Panc1 (cell line): ENCODE results near the gene LRRC27. TPM values are rescaled to one million over a fixed set of nuclear protein-coding genes. Genes with fewer than 3 reads are reported as not detected.

ENCODE experiments used
- ATAC-seq: fragments of 200-7000 bp; cut with Tn5 transposase; 2 replicates; pipeline ENCODE4 v1.9.1; 2020; ENCODE audit warnings: mild to moderate bottlenecking, moderate library complexity
- Bru-seq: library from RNA; stranded (reverse); fragments of 400-500 nt; gene quantifications from one replicate; lab custom pipeline; 2021; lab: Mats Ljungman, UMichigan
- BruChase-seq, 2 experiments: library from RNA; stranded (reverse); fragments of 400-500 nt; gene quantifications; one replicate each; lab custom pipeline; 2021; lab: Mats Ljungman, UMichigan
- BruUV-seq: library from RNA; stranded (reverse); fragments of 400-500 nt; replicated peaks from 2 replicates; lab custom pipeline; 2021; lab: Mats Ljungman, UMichigan
- CTCF ChIA-PET: fragments of 300-600 bp; sonication (Branson Sonifier 250); formaldehyde crosslinking; loops from one replicate; lab custom pipeline; 2022; ENCODE audit warnings: antibody characterized with exemption; lab: Charles Lee
- POLR2A ChIA-PET: fragments of 300-600 bp; sonication (Branson Sonifier 250); formaldehyde crosslinking; loops from one replicate; lab custom pipeline; 2022; ENCODE audit warnings: antibody characterized with exemption; lab: Charles Lee
- DNase-seq: peaks from one replicate; pipeline ENCODE4 v3.0.0-alpha.2; 2010; ENCODE audit warnings: low read depth, low spot score
- H3K27ac ChIP-seq: 2 replicates; pipeline ENCODE4 v1.5.1; 2011; ENCODE audit warnings: mild to moderate bottlenecking, low read length, inconsistent platforms
- H3K27me3 ChIP-seq: fragments of 200-500 bp; sonication (Bioruptor generic); 2 replicates; pipeline ENCODE4 v1.6.0; 2014; ENCODE audit warnings: low read length, inconsistent platforms; ENCODE audit not compliant: control insufficient read depth, insufficient read depth
- H3K36me3 ChIP-seq: fragments of 200-500 bp; sonication (Bioruptor generic); 2 replicates; pipeline ENCODE4 v1.5.1; 2014; ENCODE audit warnings: inconsistent platforms, mild to moderate bottlenecking, low read length, moderate library complexity; ENCODE audit not compliant: control insufficient read depth, insufficient read depth
- H3K4me1 ChIP-seq: 2 replicates; pipeline ENCODE4 v1.5.1; 2011; ENCODE audit warnings: inconsistent platforms, mild to moderate bottlenecking, low read length, moderate library complexity; ENCODE audit not compliant: control insufficient read depth, insufficient read depth
- H3K4me3 ChIP-seq, 2 experiments: 2 replicates each; pipeline ENCODE4 v1.5.1; 2011 to 2012; ENCODE audit warnings: low read depth in 2 of 2, low read length in 2 of 2, mild to moderate bottlenecking in 2 of 2, inconsistent platforms in 1 of 2, moderate library complexity in 1 of 2
- H3K9me3 ChIP-seq: fragments of 200-500 bp; sonication (Bioruptor generic); 2 replicates; pipeline ENCODE4 v1.5.1; 2014; ENCODE audit warnings: low read depth, mild to moderate bottlenecking, inconsistent platforms, low read length, moderate library complexity; ENCODE audit not compliant: control insufficient read depth, insufficient read depth
- CTCF ChIP-seq: fragments of 450-650 bp; IDR thresholded peaks from 2 replicates; pipeline ENCODE4 v1.5.1; 2017; ENCODE audit warnings: mild to moderate bottlenecking
- POLR2AphosphoS5 ChIP-seq: IDR thresholded peaks from 2 replicates; pipeline ENCODE4 v1.6.1; 2012; ENCODE audit warnings: mild to moderate bottlenecking, low read depth, low read length, moderate library complexity
- REST ChIP-seq, 2 experiments: IDR thresholded peaks; 2 replicates each; pipeline ENCODE4 v1.6.1; 2011 to 2012; ENCODE audit warnings: low read depth in 2 of 2, control low read depth in 1 of 2, low read length in 1 of 2, mild to moderate bottlenecking in 1 of 2, moderate library complexity in 1 of 2; ENCODE audit not compliant: insufficient read depth in 1 of 2
- SIN3A ChIP-seq: IDR thresholded peaks from 2 replicates; pipeline ENCODE4 v1.6.1; 2012; ENCODE audit warnings: low read depth, mild to moderate bottlenecking, low read length, moderate library complexity, borderline replicate concordance; ENCODE audit not compliant: insufficient read depth
- TCF7L2 ChIP-seq: IDR thresholded peaks from 2 replicates; pipeline ENCODE4 v1.6.1; 2011; ENCODE audit warnings: mild to moderate bottlenecking, low read depth, low read length, inconsistent platforms
- in situ Hi-C: cut with HindIII; loops from 2 replicates; pipeline ENCODE4 v1.10.0; 2016; ENCODE audit warnings: low sequenced_read_pairs, low pct_unique_long_range_greater_than_20kb
- intact Hi-C: fragments of 100-400 bp; cut with micrococcal nuclease; formaldehyde crosslinking; loops from one replicate; pipeline ENCODE4 v1.10.0; 2022; ENCODE audit not compliant: unreplicated experiment
- long read RNA-seq: library from polyadenylated mRNA; unstranded; transcript quantifications from one replicate; pipeline ENCODE4 v2.0.0, GENCODE V29; 2021; ENCODE audit not compliant: unreplicated experiment
- polyA plus RNA-seq: library from polyadenylated mRNA; unstranded; fragments of >200 nt; gene quantifications from one replicate; pipeline ENCODE4 v1.2.1, GENCODE V29; 2012; ENCODE audit warnings: missing spikeins; ENCODE audit not compliant: insufficient read length
- total RNA-seq: library from RNA; stranded (reverse); gene quantifications from one replicate; pipeline ENCODE4 v1.2.1, GENCODE V29; 2021; ENCODE audit not compliant: unreplicated experiment

The LRRC27 gene
- 15.7 TPM for total RNA-seq
- polyA plus RNA-seq = 15.9 TPM
- Bru-seq, nascent RNA = percentile 54 among the genes with signal in this experiment
- percentile 56 among the genes with signal in this experiment for BruChase-seq, experiment 1, labeled RNA remaining after a 2-hour chase
- percentile 55 among the genes with signal in this experiment for BruChase-seq, experiment 2, labeled RNA remaining after a 6-hour chase
- long read RNA-seq, full-length matches to known transcripts = 1 of 30 reads
- long read RNA-seq, partial matches to known transcripts = 13 of 30 reads
- long read RNA-seq, other reads (novel, unspliced or antisense) = 16 of 30 reads

DNA sequence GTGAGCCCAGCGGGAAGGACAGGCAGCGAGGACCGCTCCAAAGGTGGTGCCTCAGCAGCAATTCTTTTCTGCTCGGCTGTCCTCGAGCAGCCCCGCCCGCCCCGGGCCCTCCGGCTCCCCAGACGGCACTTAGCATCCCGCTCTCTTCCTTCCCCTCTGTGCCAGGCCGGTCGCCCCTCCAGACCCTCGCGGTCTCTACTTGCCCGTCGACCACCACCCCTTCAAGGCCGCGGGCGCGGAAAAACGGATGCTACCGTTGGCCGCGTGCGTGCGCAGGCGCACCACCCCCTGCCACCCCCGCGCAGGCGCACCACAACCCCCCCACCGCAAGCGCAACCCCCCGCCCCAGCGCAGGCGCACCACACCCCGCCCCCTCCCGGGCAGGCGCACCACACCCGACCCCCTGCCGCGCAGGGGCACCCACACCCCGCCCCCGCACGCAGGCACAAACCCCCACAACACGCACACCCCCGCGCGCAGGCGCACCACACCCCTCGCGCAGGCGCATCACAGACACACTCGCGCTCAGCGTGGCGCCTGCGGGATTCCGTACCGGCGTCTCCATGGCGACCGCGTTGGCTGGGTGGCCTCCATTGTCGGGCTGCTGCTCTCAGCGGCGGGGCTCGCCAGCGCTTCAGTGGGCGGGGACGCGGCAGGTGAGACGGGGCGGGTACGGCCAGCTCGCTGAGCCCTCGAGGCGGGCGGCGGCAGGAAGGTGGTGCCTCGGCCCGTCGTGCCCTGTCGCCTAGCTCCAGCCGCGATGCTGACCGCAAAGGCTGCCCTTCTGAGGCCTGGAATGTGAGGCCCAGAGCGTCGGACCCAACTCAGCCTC is at the start of gene LRRC27:
LRRC27 (plus strand) TSS at position 593 of the 832 bp plus-strand sequence. CDS start 1,332 bp downstream, outside the sequence.
- ATAC-seq = peak; percentile 89
- H3K27ac ChIP-seq = peak within 1 kb of the TSS; percentile 99
- ChIA-PET CTCF (no interaction called here), POLR2A (no interaction called here)
- TF ChIP-seq SIN3A (peak; percentile 99), REST (IDR thresholded peaks at IDR 0.05; ENCODE audit: insufficient read depth in 1 of 2, low read depth in 2 of 2, low read length in 1 of 2) (peak in 1 of 2 experiments; percentile 63; a peak in 1 of 4 replicates), CTCF (no peak), POLR2AphosphoS5 (peak; percentile 79), TCF7L2 (no peak)
- no TSS peak for BruUV-seq
- intact Hi-C loops = loop anchor here (5.0 kb wide), 1 partner anchor 110 kb away; no protein-coding TSS in a partner anchor
- no peaks in the 10 kb centered on the region for H3K27me3 ChIP-seq
- in situ Hi-C loops = no loop called here
- H3K4me3 ChIP-seq = peak within 1 kb of the TSS; percentile 98 to 100
- H3K36me3 ChIP-seq = no peaks in the 10 kb centered on the region
- peaks cover 29% of the 10 kb centered on the region for H3K4me1 ChIP-seq
- H3K9me3 ChIP-seq = no peaks in the 10 kb centered on the region
- DNase-seq = peak; percentile 81

DNA sequence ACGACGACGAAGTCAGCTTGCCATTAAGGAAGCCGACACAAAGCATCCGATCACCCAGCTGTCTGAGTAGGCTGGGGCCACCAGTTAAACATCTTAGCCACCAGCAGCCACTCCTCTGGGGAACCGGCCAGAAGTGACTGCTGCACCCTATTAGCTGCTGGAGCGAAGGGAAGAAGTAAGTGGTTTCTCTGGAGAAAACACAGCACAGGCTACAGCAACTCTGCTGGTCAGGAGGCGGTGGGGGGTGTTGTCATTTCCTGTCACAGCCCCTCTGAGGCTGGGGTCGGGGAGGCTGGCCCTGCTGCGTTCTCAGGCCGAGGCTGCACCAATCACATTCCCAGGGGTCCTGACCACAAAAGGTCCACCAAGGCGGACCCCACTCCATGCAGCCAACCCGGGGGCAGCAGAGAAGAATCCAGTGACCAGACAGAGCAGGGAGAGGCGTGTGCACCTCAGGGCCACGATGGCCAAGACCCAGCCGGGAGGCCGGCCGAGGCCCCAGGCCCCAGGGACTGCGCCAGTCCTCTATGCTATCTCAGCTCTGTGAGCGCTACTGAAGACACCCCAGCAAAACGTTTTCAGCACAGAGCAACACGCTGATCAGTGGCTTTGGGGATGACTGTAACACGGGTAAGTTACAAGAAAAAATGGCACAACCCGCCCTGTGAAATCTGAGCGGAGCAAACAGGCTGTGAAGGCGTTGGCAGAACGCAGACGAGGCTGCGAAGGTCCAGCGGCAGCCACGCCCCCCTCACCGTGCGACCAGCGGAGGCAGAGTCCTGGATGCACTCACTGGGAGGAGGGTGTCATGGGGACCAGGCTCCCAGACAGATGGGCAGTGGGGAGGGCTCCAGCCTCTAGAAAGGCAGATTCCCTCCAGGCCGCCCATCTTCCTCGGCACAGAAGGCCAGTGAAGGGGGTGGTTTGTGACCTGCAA is 49.1 kb upstream of the LRRC27 start:
- H3K4me3 ChIP-seq = no peak overlapping the region
- ATAC-seq (peak; percentile 28), DNase-seq (no peak)
- H3K9me3 ChIP-seq = no peaks in the 10 kb centered on the region
- ChIA-PET CTCF (interaction anchor here (0.6 kb wide), 1 partner anchor 39 kb away, joined by 3 read pairs; no protein-coding TSS in a partner anchor), POLR2A (no interaction called here)
- no peaks in the 10 kb centered on the region for H3K27me3 ChIP-seq
- H3K36me3 ChIP-seq = no peaks in the 10 kb centered on the region
- in situ Hi-C loops (no loop called here), intact Hi-C loops (no loop called here)
- H3K27ac ChIP-seq = no peak overlapping the region
- no peak for TF ChIP-seq REST (IDR thresholded peaks at IDR 0.05; ENCODE audit: insufficient read depth in 1 of 2, low read depth in 2 of 2, low read length in 1 of 2)
- TF ChIP-seq POLR2AphosphoS5 = no peak
- TF ChIP-seq TCF7L2 = no peak
- no peak for TF ChIP-seq CTCF
- no peak for TF ChIP-seq SIN3A
- H3K4me1 ChIP-seq = peaks cover 8% of the 10 kb centered on the region
- BruUV-seq = no TSS peak
